NCI-H1417 (cell line): ENCODE results near the gene LPP.

Source experiments
- DNase-seq, 3 experiments: peaks; one replicate each; lab custom pipeline; 2025; lab: John Stamatoyannopoulos, UW

The LPP gene

DNA sequence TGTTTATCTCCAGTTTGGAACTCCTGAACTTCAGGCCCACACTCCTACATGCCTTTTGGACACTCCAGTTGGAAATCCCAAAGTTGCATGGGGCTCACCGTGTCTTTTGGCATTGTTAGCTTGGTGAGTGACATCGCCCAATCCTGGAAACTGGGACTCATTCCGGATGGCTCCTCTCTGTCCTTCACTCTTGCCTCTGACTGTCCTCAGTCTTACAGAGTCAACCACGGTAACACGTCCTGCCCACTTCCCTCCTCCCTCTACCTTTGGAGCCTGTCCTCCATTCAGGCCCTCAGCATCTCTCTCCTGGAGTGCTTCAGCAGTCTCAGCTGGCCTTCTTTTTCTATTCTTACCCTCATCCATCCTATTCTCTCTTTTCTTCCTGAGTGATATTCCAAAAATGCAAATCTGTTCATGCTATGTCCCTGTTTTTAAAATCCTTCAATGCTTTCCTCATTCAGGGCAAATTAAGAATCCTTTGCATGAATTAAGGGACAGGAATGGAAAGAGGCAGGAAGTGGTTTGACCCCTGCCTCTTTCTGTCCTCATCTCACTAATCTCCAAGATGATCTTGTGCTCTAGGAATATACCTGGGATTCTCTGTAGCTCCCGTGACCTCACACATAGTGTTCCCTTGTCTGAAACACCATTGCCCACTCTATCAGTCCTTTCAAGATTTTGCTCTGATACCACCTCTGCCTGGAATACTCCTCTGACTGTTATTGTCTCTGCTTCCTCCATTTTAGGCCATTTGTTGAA, 42.5 kb downstream of the LPP start:
- no peak for DNase-seq

DNA sequence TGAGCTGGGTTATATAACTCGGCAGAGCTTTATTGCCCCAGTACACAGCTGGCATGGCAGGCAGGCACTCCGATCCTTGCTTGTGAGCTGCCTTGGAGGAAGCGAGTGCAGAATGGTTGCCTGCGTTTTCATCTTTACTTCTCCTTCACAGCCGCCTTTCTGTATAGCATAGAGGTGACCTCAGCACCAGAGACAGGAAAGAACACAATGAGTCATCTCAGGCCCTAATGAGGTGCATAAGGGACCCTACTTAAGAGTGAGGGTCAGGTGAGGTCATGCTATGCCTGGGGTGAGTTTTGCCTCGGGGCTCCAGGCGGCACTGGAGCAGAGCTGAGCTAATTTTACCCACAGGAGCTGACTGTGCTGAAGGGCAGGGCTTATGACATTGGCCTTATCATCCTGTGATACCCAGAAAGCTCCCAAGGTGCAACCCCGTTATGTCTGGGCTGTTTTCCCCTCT, 43.5 kb downstream of the LPP start:
- DNase-seq = peak in 2 of 3 experiments; percentile 43 to 57

DNA sequence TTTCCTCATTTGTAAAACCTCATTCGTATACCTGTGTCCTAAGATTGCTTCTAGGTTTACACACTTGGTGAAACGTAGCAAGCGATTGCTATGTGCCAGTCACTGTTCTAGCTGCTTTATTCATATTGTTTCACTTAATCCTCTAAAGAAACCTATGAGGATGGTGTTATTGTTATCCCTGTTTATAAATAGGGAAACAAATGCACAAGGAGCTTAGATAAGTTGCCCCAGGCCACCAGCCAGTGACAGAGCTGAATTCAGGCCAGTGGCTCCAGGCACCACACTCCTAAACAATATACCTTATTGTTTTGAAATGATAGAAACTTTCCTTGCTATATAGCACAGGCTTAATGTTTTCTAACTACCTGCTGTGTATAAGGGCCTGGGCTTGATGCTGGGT, 44.0 kb downstream of the LPP start:
- no peak for DNase-seq

DNA sequence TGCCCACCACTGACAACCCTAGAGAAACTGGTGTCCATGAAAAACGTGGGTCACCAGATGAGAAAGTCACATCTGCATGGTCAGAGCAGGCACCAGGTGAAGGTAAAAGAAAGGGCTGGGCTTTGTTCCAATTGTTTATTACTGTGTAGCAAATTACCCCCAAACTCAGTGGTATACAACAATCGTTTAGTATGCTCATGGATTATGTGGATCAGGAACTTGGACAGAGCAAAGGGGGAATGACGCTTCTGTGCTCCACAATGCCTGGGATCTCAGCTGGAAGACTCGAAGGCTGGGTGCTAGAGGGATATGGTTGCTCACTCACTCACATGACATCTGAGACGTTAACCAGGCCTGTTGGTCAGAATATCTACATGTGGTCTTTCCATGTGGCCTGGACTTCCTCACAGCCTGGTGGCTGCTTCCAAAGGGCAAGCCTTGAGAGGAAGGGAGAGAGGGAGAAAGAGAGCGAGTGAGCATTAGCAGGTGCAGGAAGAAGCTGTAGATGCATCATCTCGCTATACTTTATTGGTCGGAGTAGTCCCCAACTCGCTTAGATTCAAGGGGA, 44.9 kb downstream of the LPP start:
- no peak for DNase-seq

DNA sequence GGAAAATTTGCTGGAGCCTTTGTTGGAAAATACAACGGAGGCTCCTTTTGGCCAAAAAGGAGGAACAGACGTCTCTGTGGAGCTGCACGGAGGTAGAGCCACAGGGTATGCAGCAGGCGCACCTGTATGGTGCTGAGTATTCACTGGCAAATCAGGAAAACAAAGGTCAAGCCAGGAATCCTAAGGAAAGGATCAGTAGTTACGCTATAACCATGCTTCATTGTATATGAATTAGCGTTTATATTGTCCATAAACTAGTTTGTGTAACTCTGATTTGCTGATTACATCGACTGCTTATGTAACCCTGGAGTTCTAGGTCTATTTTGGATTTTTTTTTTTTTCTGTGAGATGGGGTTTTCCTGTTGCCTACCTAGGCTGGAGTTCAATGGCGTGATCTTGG, 45.4 kb downstream of the LPP start:
- DNase-seq = no peak

DNA sequence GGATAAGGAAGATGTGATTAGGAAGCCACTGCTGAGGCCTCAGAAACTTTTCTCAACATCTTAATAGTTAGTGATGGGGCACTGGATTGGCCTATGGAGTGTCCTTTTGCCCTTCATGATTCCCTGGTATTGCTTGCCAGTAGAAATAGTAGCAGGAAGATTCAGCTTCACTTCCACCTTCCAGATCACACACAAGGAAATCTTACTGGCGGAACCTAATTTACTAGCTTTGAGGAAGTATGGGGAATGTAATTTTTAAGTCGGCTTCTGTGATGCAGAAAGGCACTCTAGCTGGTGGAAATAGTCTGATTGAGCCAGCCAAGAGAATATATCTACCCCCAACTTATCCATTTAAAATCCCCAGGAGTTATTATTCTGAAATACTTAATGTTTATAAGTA, 46.5 kb downstream of the LPP start:
- DNase-seq = no peak

DNA sequence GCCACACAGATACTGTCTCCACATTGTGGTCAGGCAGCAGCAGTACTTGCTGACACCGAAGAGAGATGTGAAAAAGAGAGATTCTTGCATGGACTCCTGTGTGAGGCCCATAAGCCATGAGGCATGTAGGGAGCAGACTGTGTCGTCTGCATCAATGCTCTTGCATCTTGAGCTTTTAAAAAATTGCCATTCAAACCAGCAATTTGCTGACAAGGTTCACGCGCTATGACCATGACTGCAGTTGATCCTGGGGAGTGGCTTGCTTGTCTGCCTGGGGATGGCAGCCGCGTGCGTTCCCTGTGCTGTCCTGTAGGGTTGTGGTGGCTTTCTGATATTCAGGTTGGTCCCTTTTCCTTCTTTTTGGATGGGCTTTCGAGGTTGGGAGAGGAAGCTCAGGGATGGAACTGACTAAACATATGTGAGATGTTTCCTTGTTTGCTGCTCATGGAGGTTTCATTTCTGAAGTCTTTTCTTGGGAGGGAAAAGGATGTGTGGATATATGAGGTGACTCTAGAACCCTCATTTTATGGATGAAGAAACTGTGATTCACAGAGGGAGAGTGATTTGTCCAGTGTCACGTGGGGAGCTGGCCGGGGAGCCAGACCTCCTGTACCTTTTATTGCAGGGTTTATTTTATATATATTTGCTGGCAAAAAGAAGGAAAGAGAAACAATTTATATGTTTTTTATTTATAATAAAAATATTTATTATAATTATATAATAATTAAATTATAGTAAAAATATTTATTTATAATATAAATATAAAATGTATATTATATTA, 48.6 kb downstream of the LPP start:
- peak in 1 of 3 experiments; percentile 37 for DNase-seq

DNA sequence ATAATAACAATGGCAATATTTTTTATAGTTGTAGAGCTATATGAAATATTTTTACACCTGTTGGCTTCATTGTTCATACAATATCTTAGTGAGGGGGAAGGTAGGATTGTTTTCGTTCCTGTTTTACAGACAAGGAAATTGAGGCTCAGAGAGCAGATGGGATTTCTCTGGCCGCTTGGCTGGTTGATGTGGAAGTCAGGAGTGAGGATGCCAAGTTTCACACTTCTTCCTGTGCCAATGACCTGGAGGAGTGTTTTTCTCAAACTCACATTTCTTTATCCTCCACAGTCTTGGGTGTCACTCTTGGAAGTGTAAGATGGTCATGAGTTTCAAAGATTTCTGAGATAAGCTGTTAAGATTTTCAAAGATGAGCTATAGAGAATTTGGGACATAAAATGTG, 50.6 kb downstream of the LPP start:
- DNase-seq = no peak

DNA sequence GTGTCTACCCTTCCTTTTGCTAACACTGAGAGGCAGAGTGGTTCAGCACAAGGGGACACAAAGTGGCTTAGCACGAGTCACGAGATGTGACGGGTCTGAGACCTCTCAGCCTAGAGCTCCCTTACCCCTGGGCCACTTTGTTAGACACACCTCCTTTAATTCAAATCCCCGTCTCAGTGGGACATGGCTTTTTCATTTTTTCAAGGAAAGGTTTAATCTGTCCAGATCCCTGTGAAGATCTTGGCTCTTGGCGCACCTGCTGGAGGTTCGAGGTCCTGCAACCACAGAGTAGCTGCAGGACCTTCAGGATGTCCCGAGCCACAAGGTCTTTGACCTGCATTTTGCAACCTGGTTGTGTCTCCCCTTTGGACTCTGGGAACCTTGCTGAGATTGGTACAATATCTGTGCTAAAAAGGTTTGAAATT, 52.0 kb downstream of the LPP start:
- no peak for DNase-seq

DNA sequence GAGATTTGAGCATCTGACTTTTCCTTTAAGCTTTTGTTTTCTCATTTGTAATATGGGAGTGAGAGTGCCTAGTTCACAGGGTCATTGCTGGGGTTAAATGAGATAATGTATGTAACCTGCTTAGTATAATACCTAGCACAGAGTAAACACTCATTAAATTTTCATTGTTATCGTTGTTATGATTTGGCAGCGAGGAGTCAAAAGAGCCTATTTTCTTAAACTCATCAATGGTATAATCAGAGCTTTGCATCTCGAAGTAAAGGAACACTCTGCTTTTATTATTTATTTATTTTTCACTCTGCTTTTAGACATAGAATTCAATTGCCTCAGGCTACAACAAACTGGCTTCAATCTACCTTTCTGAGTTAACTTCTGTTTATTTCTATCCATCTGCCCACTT, 52.8 kb downstream of the LPP start:
- no peak for DNase-seq

DNA sequence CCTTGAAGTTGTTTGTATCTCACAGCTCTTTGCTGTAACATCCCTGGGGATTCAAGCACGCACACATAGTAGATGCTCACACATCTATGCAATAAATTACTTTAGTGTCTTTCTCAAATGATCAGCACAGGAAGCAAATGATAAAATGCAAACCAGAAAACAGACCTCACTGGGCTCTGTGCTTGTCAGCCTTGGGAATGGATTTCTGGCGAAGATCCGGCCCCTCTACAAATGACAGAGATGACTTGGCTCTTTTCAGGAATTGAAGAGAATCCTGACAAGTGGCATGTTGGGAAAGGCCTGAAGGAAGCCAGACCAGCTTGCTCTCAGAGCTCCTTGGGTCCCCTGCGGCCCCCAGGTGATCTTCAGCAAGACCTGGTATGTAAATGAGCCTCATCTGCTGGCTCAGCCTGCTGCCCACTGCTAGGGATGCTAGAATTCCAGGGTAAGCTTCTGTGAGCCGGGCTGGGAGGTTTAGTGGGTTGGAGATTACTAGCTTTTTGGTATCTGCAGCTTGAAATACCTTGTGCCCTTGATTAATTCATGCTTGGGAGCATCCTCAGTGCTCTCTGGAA, 54.1 kb downstream of the LPP start:
- DNase-seq = no peak

DNA sequence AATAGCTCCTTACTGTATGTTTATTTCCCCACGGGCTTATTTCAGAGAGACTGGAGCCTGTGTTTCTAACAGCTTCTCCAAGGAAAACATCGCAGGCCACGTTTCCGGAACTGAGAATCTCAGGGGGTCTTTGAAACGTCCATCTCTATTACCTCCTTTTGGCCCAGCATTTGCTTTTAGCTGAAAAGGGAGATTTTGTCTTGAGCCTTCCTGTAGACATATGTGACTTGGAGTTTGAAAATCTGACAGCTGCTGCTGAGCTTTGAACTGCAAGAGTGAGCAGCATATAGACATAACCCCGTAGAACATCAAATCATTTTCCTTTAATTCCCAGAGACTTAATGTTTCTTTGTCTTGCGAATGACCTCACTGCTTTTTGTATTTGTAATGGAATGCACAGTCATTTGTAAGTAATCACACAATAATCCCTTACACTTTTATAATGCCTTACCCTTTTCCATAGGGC, 54.6 kb downstream of the LPP start:
- no peak for DNase-seq

DNA sequence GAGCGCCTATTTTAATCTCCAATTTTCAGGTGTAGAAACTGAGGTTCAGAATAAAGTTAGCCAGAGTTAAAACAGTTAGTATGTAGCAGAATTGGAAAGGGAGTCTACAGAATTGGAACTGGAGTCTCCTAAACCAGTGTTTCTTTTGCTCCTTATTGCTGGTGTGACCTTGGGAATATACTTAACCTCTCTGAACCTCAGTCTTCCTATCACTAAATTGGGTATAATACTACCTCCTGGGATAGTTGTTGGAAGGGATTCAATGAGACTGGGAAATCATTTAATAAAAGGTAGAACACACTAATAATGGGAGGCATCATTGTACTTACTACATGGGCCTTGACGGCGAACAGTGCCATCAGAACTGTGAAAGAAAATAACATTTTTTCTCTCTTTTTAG, 55.1 kb downstream of the LPP start:
- no peak for DNase-seq

DNA sequence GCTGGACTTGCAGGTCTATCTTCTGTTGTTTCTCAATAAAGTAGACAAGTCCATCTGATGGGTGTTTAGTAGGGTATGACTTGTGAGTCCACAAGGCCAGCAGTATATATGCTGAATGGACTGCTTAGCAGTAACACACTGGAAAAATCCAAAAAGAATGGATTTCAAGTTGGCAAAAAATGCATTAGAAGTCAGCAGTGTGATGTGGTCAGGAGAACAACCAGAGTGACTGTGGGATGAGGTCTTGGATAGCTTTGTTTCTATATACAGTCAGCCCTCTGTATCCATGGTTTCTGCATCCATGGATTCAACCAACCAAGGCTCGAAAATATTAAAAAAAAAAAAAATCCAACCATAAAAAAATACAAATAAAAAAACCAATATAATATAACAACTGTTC, 55.8 kb downstream of the LPP start:
- DNase-seq = no peak

DNA sequence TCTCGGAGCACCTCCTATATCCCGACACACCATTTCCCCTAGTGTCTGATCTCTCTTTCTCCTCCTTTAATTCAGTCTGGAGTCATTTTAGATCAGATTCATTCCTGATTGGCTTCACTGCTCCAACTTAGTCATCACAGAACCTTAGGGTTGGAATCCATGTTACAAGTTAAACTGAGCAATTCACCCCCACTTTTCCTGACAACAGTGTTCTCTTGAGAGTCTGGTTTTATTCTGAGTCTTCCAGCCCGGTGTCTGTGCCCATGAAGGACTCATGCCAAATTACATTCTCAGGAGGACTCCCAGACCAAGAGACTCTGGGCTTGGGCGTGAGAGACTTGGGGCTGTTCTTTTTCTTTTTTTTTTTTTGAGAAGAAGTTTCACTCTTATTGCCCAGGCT, 57.5 kb downstream of the LPP start:
- no peak for DNase-seq

DNA sequence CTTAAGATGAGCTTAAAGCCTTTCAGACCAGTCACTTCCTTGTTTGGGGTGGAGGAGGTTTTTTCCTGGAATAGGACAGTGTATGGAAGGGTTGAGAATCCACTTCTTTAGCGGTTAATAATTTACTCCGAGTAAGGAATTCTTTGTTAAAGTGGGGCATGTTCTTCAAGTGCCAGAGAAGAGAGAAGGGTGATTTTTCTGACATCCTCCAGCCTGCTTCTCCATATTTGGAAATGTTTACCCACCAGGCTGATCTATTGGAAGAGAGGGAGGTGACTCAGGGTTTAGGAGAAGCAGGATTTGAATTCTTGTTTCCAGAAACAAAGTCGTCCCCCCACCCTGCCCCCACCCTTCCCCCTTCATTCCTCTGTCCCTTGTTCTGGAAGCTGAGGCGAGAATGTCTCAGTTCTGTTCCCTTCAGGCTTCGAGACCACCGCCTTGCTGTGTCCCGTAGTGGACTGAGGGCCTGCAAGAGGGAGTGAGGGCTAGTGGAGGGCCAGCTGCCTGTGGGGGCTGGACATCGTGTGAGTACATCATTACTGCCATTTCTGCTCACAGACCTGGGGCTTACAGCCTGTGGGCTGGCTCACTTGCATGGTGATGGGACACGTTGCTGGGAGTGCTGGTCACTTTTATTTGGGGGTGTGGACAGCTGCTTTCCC, 58.5 kb downstream of the LPP start:
- no peak for DNase-seq

DNA sequence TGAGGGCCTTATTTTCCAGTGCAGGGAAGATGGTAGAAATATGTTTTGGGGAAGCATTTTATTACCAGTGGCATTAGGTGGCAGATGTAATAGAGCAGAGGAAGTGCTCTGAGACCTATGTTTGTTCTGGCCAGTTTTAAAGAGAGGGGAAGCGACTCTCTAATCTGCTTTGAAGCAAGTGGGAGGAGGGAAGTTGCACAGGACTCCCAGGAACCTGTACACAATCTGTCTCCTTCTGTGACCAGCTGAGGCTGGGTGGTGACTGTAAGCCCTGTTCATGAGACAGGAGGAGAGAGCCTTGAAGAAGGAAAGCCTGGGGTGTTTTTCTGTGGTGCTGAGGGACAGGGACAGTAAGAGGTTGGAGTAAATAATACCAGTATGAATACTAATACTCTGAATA, 60.5 kb downstream of the LPP start:
- DNase-seq = no peak

DNA sequence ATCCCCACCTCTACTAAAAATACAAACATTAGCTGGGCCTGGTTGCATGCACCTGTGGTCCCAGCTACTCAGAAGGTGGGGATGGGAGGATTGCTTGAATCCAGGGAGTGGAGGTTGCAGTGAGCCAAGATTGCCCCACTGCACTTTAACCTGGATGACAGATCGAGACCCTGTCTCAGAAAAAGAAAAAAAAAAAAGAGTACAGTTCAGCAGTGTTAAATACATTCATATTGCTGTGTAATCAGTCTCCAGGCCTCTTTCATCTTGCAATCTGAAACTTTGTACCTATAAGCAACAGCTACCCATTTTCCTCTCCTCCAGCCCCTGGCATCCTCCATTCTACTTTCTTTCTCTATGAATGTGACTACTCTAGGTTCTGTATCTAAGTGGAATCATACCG, 61.2 kb downstream of the LPP start:
- DNase-seq = no peak

DNA sequence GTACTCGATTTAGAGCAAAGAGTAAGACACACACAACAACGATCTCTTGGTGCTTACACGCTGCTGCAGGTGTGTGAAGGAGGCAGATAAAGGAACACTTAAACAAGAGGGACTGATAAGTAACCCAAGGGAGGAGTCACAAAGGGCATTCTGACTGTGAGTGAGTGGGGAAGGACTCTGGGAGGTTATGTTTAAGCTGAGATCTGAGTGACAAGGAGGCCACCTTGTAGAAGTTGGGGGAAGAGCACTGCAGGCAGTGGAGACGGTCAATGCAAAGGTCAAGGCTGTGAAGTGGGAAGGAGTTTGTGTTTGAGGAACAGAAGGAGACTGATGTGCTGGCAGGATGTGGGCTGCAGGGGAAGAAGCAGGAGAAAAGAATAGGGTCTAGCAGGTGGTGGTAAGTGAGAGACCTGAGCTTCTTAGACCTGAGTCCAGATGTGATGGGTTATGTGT, 63.1 kb downstream of the LPP start:
- DNase-seq = no peak

DNA sequence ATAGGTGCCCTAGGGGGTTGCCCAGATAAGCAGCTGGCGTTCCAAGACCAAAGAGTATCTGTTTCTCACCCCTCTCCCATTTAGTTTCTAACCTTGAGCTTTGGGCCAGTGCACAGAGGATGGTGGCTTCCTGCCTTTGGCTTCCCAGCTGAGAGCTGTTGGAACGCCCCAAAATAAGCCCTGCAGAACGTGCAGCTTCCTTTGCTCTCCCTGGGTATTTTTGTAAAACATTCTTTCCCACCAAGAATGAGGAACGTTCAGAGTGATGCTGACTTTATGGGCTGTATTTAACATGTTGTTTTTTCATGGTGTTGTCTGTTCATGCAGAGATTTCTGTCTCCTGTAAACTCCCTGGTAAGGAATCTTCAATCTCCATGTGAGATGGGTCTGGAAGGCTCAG, 63.8 kb downstream of the LPP start:
- DNase-seq = no peak

DNA sequence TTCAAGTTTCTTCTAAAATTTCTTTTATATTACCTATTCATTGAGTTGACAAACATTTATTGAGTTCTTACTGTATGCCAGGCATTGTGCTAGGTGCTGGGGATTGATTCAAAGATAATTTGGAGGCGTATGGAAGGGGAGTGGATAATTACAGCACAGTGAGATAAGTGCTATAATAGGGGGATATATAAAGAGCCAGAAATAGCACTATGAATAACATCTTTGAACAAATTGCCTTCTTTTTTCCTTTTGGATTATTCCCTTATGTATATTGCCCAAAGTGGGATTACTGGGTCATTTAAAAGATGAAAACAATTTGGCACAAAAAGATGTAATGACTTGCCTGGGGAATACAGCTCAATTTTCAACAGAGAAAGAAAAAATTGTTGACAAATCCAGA, 64.6 kb downstream of the LPP start:
- DNase-seq = peak in 1 of 3 experiments; percentile 31

DNA sequence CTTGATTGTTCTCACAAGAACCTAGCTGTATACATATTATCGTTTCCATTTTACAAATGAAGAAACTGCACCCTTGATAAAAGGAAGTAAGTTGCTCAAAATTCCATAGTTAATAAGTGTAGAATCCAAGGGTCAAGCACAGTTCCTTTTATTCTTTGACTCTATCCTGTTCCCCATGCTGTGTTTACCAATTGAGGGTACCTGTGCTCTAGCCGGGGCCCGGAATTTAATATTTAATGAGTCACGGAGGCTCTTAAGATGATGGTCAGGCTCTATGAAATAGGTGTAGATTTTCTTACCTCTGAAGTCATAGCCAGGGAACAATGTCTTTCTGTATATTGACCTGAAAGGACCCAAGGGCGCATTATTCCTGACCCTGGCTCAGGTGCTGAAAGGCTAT, 65.2 kb downstream of the LPP start:
- no peak for DNase-seq
